Body of pancreas (tissue), 4 donors: Measurements from ENCODE around the gene LDLRAD4.

ENCODE experiments used
- POLR2A ChIP-seq, 3 donors: fragments of 450-650 bp; IDR thresholded peaks; one replicate each; pipeline ENCODE4 v1.6.1; 2016; ENCODE audit warnings: antibody characterized with exemption in 3 of 3, mild to moderate bottlenecking in 2 of 3
- TF ChIP-seq, protein P1 (sequence below), 7 experiments: fragments of 450-650 bp in 4 of 7; fragments of 200-600 bp in 3 of 7; sonication (generic) in 3 of 7; IDR thresholded peaks; one replicate each; pipeline ENCODE4 v1.5.1; 2016 to 2019; ENCODE audit warnings: antibody characterized with exemption in 7 of 7

DNA sequence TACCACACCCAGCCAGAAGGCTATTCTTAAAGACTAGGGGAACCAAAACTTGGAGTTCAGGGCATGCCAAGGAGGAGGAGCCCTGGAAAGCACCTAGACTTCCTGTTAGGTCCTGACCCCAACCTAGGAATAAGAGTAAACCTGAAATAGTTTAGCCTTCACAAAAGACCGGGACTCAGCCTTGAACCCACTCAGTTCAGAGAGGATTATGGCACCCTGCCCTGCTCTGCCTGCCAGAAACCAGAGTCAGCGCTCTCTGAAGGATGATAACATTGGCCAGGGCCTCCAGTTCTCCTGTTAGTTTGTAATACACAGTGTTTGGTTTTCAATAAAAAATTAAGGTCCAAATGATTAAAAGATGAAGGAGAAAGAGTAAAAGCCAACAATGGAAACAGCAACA is 96.4 kb downstream of the LDLRAD4 start:
- no peak for TF ChIP-seq POLR2A (IDR thresholded peaks at IDR 0.05)
- TF ChIP-seq, protein P1, sequence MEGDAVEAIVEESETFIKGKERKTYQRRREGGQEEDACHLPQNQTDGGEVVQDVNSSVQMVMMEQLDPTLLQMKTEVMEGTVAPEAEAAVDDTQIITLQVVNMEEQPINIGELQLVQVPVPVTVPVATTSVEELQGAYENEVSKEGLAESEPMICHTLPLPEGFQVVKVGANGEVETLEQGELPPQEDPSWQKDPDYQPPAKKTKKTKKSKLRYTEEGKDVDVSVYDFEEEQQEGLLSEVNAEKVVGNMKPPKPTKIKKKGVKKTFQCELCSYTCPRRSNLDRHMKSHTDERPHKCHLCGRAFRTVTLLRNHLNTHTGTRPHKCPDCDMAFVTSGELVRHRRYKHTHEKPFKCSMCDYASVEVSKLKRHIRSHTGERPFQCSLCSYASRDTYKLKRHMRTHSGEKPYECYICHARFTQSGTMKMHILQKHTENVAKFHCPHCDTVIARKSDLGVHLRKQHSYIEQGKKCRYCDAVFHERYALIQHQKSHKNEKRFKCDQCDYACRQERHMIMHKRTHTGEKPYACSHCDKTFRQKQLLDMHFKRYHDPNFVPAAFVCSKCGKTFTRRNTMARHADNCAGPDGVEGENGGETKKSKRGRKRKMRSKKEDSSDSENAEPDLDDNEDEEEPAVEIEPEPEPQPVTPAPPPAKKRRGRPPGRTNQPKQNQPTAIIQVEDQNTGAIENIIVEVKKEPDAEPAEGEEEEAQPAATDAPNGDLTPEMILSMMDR (IDR thresholded peaks at IDR 0.05) = no peak
